GM18526 (cell line): ENCODE data around the gene MALAT1.

ENCODE experiments used
- POLR2A ChIP-seq: IDR thresholded peaks from 3 replicates; pipeline ENCODE4 v1.6.1; 2011; ENCODE audit not compliant: insufficient read length; ENCODE audit errors: extremely low read depth

Gene MALAT1

GRCh38 chr11:65530157-65530496 is 31.3 kb downstream of the MALAT1 start:
- no peak for TF ChIP-seq POLR2A

- TF ChIP-seq POLR2A, result no peak
Observed at GRCh38 chr11:65532388-65533064, 33.7 kb downstream of the MALAT1 start.

- no peak for TF ChIP-seq POLR2A
Observed at GRCh38 chr11:65535102-65535501, 36.3 kb downstream of the MALAT1 start.

GRCh38 chr11:65536412-65537295 is 37.8 kb downstream of the MALAT1 start:
- TF ChIP-seq POLR2A, result no peak

- no peak for TF ChIP-seq POLR2A
Observed at GRCh38 chr11:65537296-65537597, 38.4 kb downstream of the MALAT1 start.

GRCh38 chr11:65537620-65538231 is 38.9 kb downstream of the MALAT1 start:
- TF ChIP-seq POLR2A, result no peak

GRCh38 chr11:65538232-65538914 is 39.5 kb downstream of the MALAT1 start:
- no peak for TF ChIP-seq POLR2A

GRCh38 chr11:65538915-65539743 is 40.3 kb downstream of the MALAT1 start:
- no peak for TF ChIP-seq POLR2A

GRCh38 chr11:65539744-65540289 is 41.0 kb downstream of the MALAT1 start:
- no peak for TF ChIP-seq POLR2A

- TF ChIP-seq POLR2A, result peak; percentile 55
Observed at GRCh38 chr11:65540290-65541092, 41.6 kb downstream of the MALAT1 start.

GRCh38 chr11:65541093-65541982 is 42.5 kb downstream of the MALAT1 start:
- no peak for TF ChIP-seq POLR2A

- TF ChIP-seq POLR2A, result no peak
Observed at GRCh38 chr11:65542738-65543390, 44.0 kb downstream of the MALAT1 start.
